GM19025 (cell line): Measurements from ENCODE around the gene DYSF.

Source experiments
- ATAC-seq: cut with Tn5 transposase; IDR thresholded peaks from one replicate; pipeline ENCODE4 v1.9.1; 2021; ENCODE audit warnings: mild to moderate bottlenecking, low read depth, moderate library complexity; ENCODE audit not compliant: unreplicated experiment

The DYSF gene

GRCh38 chr2:71546777-71547281 is 93.5 kb downstream of the DYSF start:
- ATAC-seq = no peak

DNA sequence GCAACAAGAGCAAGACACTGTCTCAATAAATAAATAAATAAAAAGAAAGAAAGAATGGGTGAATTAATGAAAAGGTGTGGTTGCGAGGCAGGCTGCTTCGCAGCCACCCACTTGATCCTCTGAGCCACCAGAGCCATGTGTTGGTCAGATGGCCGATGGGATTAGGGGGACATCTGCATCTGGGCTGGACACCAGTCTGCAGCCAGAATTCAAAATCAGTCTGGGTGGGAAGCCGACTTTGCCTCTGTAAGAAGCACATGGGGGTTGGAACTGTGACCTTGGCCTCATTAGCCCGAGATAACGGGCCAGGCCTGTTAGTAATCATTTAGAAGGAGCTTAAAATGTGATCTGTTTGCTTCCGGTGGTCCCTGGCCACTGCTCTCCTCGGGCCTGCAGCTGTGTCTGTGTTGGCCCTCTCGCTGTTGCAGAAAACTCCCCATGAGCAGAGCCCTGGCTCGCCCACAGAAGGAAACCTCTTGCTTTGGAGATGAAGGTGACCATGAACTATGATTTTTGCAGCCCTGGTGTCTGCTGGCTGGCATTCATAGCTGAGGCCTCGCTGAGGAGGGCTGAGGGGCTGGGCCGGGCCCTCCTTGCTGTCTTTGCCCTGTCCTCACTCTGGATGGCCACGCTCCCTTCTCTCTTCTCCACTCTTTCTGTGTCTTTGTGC is 94.4 kb downstream of the DYSF start:
- no peak for ATAC-seq

DNA sequence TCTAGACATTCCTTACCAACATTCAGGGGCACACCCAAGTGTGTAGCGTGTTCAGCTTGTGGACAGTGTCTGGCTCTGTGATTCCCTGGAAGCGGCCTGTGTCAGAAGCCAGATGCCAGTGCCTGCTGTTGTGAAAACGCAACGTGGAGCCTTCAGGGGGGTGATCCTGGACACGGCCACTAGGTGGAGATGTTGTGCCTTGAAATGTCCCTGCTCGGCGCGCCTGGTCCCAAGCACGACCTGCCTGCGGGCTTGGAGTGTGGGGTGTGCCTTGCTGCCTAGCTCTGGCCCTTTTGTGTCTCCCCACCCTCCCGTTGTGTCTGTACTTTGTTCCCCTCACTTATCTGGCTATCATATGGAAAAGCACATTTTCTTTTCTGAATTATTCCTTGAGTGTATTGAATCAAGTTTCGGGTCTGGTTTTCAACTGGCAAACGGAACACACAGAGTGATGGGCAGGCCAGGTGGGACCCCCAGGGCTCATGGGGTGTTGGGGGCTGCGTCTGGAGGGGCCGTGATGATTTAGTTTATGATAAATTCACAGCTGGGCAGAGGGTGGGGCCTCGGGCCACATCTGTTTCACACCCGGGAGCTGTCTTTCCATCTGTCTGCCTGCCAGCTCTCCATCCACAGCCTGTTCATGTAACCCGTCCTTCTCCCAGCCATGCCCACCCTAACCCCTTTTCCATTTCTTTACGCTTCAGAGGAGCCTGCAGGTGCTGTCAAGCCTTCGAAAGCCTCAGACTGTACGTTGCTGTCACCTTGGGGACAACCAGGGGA is 95.5 kb downstream of the DYSF start:
- no peak for ATAC-seq

DNA sequence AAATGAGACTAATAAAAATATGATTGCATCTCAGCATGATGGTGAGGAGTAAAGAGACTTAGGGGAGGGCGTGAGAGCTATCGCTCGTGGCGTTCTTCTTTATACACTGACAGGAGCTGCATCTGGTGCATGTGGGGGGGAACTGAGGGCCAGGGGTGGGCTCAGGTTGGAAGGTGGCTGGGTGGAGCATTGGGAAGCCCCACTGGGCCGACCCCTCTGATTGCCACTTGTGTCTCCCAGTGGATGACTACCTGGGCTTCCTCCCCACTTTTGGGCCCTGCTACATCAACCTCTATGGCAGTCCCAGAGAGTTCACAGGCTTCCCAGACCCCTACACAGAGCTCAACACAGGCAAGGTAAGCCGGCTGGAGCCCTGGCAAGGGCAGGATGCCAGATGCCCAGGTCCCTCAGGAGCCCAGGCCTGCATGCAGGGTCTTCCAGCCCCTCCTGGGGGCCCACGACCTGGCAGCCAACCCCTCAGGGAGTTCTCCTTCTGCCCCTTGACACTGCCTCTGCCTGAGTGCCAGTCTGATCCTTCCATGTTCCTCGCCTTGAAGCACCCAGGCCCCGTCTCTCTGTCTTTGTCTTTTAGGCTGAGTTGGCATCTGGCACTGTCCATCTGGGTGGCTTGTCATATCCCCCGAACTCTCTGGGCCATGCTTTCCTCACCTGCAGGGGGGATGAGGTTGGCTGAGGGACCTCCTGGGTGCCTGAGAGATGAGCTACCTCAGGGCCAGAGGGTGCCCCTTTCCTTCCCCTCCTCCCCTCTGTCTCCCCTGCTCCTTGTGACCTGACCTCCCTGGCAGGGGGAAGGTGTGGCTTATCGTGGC is 97.7 kb downstream of the DYSF start:
- no peak for ATAC-seq

GRCh38 chr2:71551631-71551915 is 98.2 kb downstream of the DYSF start:
- no peak for ATAC-seq

DNA sequence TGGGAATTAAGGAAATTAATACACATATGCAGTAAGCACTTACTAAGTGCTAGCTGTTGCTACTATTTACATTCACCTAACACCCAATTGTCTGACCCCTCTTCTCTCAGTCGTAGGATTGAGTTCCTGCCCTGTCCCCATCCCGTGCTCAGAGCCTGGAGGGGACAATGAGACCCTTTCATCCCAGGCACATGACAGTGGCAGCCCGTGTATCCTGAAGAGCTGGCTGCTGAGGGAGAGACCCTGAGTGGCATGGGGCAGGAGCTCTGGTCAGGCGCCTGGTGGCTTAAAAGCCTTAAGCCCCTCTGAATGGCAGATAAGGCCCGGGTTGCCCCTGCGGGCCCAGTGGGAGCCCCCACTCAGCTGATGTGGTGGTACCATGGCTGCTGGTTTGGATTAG is 99.0 kb downstream of the DYSF start:
- no peak for ATAC-seq

- ATAC-seq = no peak
These were observed 99.5 kb downstream of the DYSF start for GRCh38 chr2:71552861-71553301.

- no peak for ATAC-seq
These were observed 100.8 kb downstream of the DYSF start for GRCh38 chr2:71554028-71554705.

DNA sequence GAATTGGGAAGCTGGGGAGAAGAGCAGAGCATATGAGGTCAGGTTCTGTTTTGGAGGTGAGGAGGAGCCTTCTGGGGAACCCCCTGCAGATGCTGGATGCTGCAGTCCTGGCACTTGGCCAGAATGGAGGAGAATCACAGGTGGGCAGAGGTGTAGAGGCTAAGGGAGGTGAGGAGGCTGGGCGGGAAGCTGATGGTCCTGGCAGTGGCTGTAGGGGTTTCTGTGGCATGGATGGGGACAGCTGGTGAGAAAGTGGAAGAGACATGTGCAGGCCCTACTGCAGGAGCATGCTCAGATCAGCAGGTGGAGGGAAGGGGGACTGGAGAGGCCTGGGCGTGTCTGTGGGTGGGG is 101.3 kb downstream of the DYSF start:
- no peak for ATAC-seq

- ATAC-seq = no peak
These were observed 102.6 kb downstream of the DYSF start for GRCh38 chr2:71555798-71556454.

DNA sequence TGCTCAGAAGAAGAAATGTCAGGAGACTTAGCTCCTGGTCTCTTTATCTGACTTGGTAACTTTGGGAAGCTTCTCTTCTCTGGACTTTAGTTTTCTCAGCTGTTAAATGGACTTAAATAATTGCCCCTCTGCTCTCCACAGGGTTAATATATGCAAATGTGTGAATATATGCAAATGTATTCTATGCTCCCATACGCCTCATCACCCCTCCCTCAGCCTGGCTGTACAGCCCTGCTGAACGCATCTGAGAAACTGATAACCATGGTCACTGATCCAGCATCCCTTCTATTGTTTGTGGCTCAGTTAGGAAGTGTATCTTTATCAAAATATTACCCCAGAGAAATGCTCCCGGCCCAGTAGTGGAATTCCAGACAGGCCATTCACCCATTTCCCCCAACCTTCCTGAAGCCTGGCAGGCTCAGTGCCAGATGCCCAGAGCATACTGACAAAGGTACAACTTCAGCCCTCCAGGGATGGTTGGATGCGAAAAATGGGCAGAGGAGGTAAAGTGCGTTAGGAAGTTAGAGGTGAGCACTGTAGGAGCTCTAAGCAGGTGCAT is 103.4 kb downstream of the DYSF start:
- no peak for ATAC-seq

GRCh38 chr2:71557321-71557720 is 104.0 kb downstream of the DYSF start:
- ATAC-seq = no peak

- no peak for ATAC-seq
These were observed 105.1 kb downstream of the DYSF start for GRCh38 chr2:71558300-71559051.

GRCh38 chr2:71559080-71559827 is 105.9 kb downstream of the DYSF start:
- ATAC-seq = no peak

GRCh38 chr2:71559828-71560637 is 106.7 kb downstream of the DYSF start:
- no peak for ATAC-seq

DNA sequence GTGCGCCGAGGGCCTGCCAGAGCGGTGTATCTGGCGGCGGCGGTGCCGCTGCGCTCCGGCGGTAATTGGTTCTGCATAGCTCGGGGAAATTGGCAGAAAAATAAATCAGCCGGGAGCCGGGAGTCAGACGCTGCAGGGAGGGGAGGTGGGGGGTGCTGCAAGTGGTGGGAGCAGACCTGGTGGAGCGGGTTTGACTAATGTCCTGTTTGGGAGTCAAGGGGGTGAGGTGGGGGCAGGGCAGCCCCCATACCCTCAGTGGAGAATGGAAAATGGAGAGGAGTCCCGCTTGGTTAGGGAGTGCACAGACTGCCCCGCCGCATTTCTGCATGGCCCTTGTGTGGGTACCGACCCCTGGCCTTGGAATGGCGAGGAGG is 107.3 kb downstream of the DYSF start:
- ATAC-seq = no peak

DNA sequence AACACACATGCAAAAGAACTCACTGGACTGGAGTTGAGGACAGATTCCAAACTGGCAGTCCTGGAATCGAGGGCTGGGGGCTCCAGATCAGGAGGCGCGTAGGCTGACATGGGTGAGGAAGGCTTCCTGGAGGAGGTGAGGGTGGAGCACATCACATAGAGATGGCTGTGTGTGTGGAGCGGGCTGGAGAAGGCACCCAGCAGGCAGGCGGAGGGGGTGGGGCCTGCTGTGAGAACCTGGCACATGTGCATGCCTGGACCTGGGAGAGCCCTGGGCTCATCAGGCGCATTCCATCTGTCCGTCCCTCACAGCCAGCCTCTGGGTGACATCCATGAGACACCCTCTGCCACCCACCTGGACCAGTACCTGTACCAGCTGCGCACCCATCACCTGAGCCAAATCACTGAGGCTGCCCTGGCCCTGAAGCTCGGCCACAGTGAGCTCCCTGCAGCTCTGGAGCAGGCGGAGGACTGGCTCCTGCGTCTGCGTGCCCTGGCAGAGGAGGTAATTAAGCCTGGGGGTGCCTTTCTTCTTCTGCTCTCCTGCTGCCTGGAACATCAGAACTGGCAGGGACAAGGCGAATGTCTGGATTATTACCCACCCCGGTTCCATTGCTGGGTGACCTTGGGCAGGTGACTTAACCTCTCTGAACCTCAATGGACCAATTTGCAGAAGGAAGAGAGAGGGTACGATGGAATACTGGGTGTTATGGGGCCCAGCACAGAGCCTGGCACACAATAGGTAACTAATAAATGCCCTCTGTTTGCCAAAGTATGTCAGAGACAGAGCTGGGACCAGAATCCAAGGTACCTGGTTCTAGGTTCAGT is 108.3 kb downstream of the DYSF start:
- no peak for ATAC-seq
